ENCODE measurements around the gene MYH16.

The MYH16 gene

GRCh38 chr7:99242682-99243081, 30.0 kb upstream of the MYH16 start:
- Histone ChIP-seq H3K36me3 (ENCODE audit: control insufficient read depth in 5 of 5, insufficient read depth in 5 of 5, low read length in 5 of 5) (no peaks in the 10 kb centered on the region), H3K27ac (ENCODE audit: low read depth, low read length) (no peak overlapping the region), H3K4me1 (ENCODE audit: control insufficient read depth in 5 of 5, insufficient read depth in 5 of 5, low read length in 5 of 5) (no peaks in the 10 kb centered on the region), H3K4me3 (ENCODE audit: low read depth in 1 of 5, low read length in 5 of 5) (no peak overlapping the region), H3K9ac (ENCODE audit: low read length in 5 of 5) (no peak overlapping the region), H3K27me3 (ENCODE audit: control insufficient read depth in 5 of 5, insufficient read depth in 4 of 5, low read length in 5 of 5) (peaks cover 0 to 6% (median 6%) of the 10 kb centered on the region in 5 donors), H3K9me3 (ENCODE audit: control insufficient read depth in 5 of 5, low read length in 5 of 5) (peaks cover 0 to 4% (median 0%) of the 10 kb centered on the region in 5 donors)

- H3K36me3 ChIP-seq (ENCODE audit: control insufficient read depth in 5 of 5, insufficient read depth in 5 of 5, low read length in 5 of 5): no peaks in the 10 kb centered on the region
- peaks cover 0 to 6% (median 4%) of the 10 kb centered on the region in 5 donors for H3K27me3 ChIP-seq (ENCODE audit: control insufficient read depth in 5 of 5, insufficient read depth in 4 of 5, low read length in 5 of 5)
- no peaks in the 10 kb centered on the region for H3K9me3 ChIP-seq (ENCODE audit: control insufficient read depth in 5 of 5, low read length in 5 of 5)
- no peak overlapping the region for H3K27ac ChIP-seq (ENCODE audit: low read depth, low read length)
- H3K4me3 ChIP-seq (ENCODE audit: low read depth in 1 of 5, low read length in 5 of 5): no peak overlapping the region
- no peak overlapping the region for H3K9ac ChIP-seq (ENCODE audit: low read length in 5 of 5)
- peaks cover 0 to 6% (median 3%) of the 10 kb centered on the region in 5 donors for H3K4me1 ChIP-seq (ENCODE audit: control insufficient read depth in 5 of 5, insufficient read depth in 5 of 5, low read length in 5 of 5)
These were observed 28.8 kb upstream of the MYH16 start for GRCh38 chr7:99243751-99244337.

GRCh38 chr7:99244939-99245338, 27.7 kb upstream of the MYH16 start:
- no peak overlapping the region for H3K27ac ChIP-seq (ENCODE audit: low read depth, low read length)
- H3K9me3 ChIP-seq (ENCODE audit: control insufficient read depth in 5 of 5, low read length in 5 of 5): no peaks in the 10 kb centered on the region
- H3K9ac ChIP-seq (ENCODE audit: low read length in 5 of 5): no peak overlapping the region
- peaks cover 0 to 2% (median 0%) of the 10 kb centered on the region in 5 donors for H3K27me3 ChIP-seq (ENCODE audit: control insufficient read depth in 5 of 5, insufficient read depth in 4 of 5, low read length in 5 of 5)
- peaks cover 0 to 6% (median 3%) of the 10 kb centered on the region in 5 donors for H3K4me1 ChIP-seq (ENCODE audit: control insufficient read depth in 5 of 5, insufficient read depth in 5 of 5, low read length in 5 of 5)
- no peak overlapping the region for H3K4me3 ChIP-seq (ENCODE audit: low read depth in 1 of 5, low read length in 5 of 5)
- H3K36me3 ChIP-seq (ENCODE audit: control insufficient read depth in 5 of 5, insufficient read depth in 5 of 5, low read length in 5 of 5): no peaks in the 10 kb centered on the region

DNA sequence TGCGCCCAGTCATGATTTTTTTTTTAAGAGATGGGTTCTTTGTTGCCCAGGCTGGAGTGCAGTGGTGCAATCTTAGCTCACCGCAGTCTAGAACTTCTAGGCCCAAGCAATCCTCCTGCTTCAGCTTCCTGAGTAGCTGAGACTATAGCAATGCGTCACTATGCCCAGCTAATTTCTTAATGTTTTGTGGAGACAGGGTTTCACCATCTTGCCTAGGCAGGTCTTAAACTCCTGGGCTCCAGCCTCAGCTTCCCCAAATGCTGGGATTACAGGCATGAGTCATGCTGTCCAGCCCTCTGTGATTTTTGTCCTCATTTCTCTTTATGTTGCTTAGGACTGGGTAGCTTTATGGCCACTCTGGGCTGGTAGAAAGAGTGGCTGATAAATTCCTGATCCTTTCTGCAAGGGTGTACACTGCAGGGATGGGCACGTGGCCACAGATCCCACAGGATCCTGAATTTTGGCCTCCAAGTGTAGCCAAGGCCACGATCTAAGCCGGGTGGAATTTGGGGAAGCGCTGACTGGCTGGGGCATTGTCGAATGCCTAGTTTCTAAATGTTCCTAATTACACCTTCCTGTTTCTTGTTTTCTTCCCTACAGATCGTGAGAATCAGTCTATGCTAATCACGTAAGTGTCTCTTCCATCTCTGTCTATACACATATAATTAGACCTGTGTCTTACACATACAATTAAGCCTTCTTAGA, 24.1 kb upstream of the MYH16 start:
- peaks cover 0 to 5% (median 0%) of the 10 kb centered on the region in 5 donors for H3K27me3 ChIP-seq (ENCODE audit: control insufficient read depth in 5 of 5, insufficient read depth in 4 of 5, low read length in 5 of 5)
- no peaks in the 10 kb centered on the region for H3K36me3 ChIP-seq (ENCODE audit: control insufficient read depth in 5 of 5, insufficient read depth in 5 of 5, low read length in 5 of 5)
- H3K9ac ChIP-seq (ENCODE audit: low read length in 5 of 5): no peak overlapping the region
- peaks cover 0 to 16% (median 9%) of the 10 kb centered on the region in 5 donors for H3K4me1 ChIP-seq (ENCODE audit: control insufficient read depth in 5 of 5, insufficient read depth in 5 of 5, low read length in 5 of 5)
- no peak overlapping the region for H3K4me3 ChIP-seq (ENCODE audit: low read depth in 1 of 5, low read length in 5 of 5)
- no peaks in the 10 kb centered on the region for H3K9me3 ChIP-seq (ENCODE audit: control insufficient read depth in 5 of 5, low read length in 5 of 5)
- H3K27ac ChIP-seq (ENCODE audit: low read depth, low read length): no peak overlapping the region

DNA sequence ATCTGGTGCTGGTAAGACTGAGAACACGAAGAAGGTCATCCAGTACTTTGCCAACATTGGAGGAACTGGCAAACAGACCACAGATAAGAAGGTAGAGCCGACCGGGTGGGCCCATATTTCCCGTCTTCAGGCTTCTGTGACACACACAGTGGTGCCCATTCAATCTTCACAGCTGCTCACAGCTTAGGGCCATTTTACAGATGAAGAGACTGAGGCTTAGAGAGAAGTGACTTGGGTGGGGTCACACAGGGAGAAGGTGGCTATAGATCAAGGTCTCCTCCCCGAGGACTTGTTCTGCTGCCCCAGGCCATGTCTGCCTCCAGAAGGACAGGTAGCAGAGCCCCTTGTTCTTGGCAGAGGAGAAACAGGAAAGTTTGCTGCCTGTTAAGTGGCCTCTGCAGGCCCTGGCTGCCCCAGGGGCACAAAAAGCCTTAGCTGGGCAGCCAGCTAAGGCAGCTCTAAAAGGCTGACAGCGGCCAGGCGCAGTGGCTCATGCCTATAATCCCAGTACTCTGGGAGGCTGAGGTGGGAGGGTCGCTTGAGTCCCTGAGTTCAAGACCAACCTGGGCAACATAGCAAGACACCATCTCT, 22.6 kb upstream of the MYH16 start:
- Histone ChIP-seq H3K27me3 (ENCODE audit: control insufficient read depth in 5 of 5, insufficient read depth in 4 of 5, low read length in 5 of 5) (peaks cover 0 to 5% (median 0%) of the 10 kb centered on the region in 5 donors), H3K4me3 (ENCODE audit: low read depth in 1 of 5, low read length in 5 of 5) (no peak overlapping the region), H3K27ac (ENCODE audit: low read depth, low read length) (no peak overlapping the region), H3K9ac (ENCODE audit: low read length in 5 of 5) (no peak overlapping the region), H3K36me3 (ENCODE audit: control insufficient read depth in 5 of 5, insufficient read depth in 5 of 5, low read length in 5 of 5) (no peaks in the 10 kb centered on the region), H3K9me3 (ENCODE audit: control insufficient read depth in 5 of 5, low read length in 5 of 5) (no peaks in the 10 kb centered on the region), H3K4me1 (ENCODE audit: control insufficient read depth in 5 of 5, insufficient read depth in 5 of 5, low read length in 5 of 5) (peaks cover 0 to 17% (median 11%) of the 10 kb centered on the region in 5 donors)

GRCh38 chr7:99252166-99252895, 20.3 kb upstream of the MYH16 start:
- H3K4me1 ChIP-seq (ENCODE audit: control insufficient read depth in 5 of 5, insufficient read depth in 5 of 5, low read length in 5 of 5): peaks cover 2 to 25% (median 17%) of the 10 kb centered on the region in 5 donors
- peaks cover 0 to 5% (median 0%) of the 10 kb centered on the region in 5 donors for H3K27me3 ChIP-seq (ENCODE audit: control insufficient read depth in 5 of 5, insufficient read depth in 4 of 5, low read length in 5 of 5)
- no peak overlapping the region for H3K9ac ChIP-seq (ENCODE audit: low read length in 5 of 5)
- no peaks in the 10 kb centered on the region for H3K9me3 ChIP-seq (ENCODE audit: control insufficient read depth in 5 of 5, low read length in 5 of 5)
- H3K4me3 ChIP-seq (ENCODE audit: low read depth in 1 of 5, low read length in 5 of 5): no peak overlapping the region
- H3K27ac ChIP-seq (ENCODE audit: low read depth, low read length): no peak overlapping the region
- H3K36me3 ChIP-seq (ENCODE audit: control insufficient read depth in 5 of 5, insufficient read depth in 5 of 5, low read length in 5 of 5): no peaks in the 10 kb centered on the region

DNA sequence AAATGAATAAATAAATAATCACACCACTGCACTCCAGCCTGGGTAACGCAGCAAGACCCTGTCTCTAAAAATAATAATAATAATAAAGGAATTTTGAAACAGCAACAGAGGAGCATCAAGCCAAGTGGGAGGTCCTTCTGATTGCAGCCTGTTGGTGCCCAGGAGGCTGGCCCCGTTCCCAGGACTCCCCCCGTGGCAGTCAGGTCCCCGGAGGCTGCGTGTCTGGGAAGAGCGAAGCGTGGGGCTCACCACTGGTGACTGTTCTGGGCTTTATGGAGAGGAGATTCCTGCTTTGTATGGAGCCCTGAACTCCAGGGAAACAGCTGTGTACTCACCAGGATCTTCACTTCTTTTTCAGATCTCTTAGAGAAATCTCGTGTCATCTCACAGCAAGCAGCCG, 19.3 kb upstream of the MYH16 start:
- Histone ChIP-seq H3K9me3 (ENCODE audit: control insufficient read depth in 5 of 5, low read length in 5 of 5) (no peaks in the 10 kb centered on the region), H3K4me1 (ENCODE audit: control insufficient read depth in 5 of 5, insufficient read depth in 5 of 5, low read length in 5 of 5) (peaks cover 2 to 24% (median 17%) of the 10 kb centered on the region in 5 donors), H3K27me3 (ENCODE audit: control insufficient read depth in 5 of 5, insufficient read depth in 4 of 5, low read length in 5 of 5) (peaks cover 0 to 5% (median 0%) of the 10 kb centered on the region in 5 donors), H3K27ac (ENCODE audit: low read depth, low read length) (no peak overlapping the region), H3K4me3 (ENCODE audit: low read depth in 1 of 5, low read length in 5 of 5) (no peak overlapping the region), H3K9ac (ENCODE audit: low read length in 5 of 5) (no peak overlapping the region), H3K36me3 (ENCODE audit: control insufficient read depth in 5 of 5, insufficient read depth in 5 of 5, low read length in 5 of 5) (no peaks in the 10 kb centered on the region)

DNA sequence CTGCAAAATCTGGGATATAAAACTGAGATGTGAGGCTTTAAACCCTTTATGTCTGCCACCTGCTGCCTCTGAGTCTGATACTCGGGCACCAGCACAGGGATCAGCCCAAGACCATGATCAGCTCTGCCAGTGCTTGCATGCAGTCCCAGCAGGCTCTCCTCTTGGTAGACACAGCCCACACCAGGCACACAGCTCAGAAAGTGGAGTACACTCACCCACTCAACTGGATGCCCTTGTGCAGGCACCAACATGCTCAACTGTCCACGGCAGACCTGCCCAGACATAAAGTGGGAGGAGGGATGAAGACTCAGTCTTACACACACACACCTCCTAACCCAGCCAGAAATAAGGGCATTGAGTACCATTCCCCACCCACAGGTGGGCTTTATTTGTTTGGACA, 18.2 kb upstream of the MYH16 start:
- H3K27me3 ChIP-seq (ENCODE audit: control insufficient read depth in 5 of 5, insufficient read depth in 4 of 5, low read length in 5 of 5): peaks cover 0 to 5% (median 0%) of the 10 kb centered on the region in 5 donors
- H3K9me3 ChIP-seq (ENCODE audit: control insufficient read depth in 5 of 5, low read length in 5 of 5): no peaks in the 10 kb centered on the region
- H3K4me1 ChIP-seq (ENCODE audit: control insufficient read depth in 5 of 5, insufficient read depth in 5 of 5, low read length in 5 of 5): peaks cover 2 to 20% (median 12%) of the 10 kb centered on the region in 5 donors

GRCh38 chr7:99255463-99255862, 17.2 kb upstream of the MYH16 start:
- no peaks in the 10 kb centered on the region for H3K27me3 ChIP-seq (ENCODE audit: control insufficient read depth in 5 of 5, insufficient read depth in 4 of 5, low read length in 5 of 5)
- no peak overlapping the region for H3K9ac ChIP-seq (ENCODE audit: low read length in 5 of 5)
- H3K36me3 ChIP-seq (ENCODE audit: control insufficient read depth in 5 of 5, insufficient read depth in 5 of 5, low read length in 5 of 5): no peaks in the 10 kb centered on the region
- no peaks in the 10 kb centered on the region for H3K9me3 ChIP-seq (ENCODE audit: control insufficient read depth in 5 of 5, low read length in 5 of 5)
- peak overlapping the region in 1 of 5 donors; percentile 54 for H3K4me3 ChIP-seq (ENCODE audit: low read depth in 1 of 5, low read length in 5 of 5)
- no peak overlapping the region for H3K27ac ChIP-seq (ENCODE audit: low read depth, low read length)
- H3K4me1 ChIP-seq (ENCODE audit: control insufficient read depth in 5 of 5, insufficient read depth in 5 of 5, low read length in 5 of 5): peaks cover 2 to 17% (median 12%) of the 10 kb centered on the region in 5 donors

More for the DNA sequence above, 18.2 kb upstream of the MYH16 start:
- Histone ChIP-seq H3K9ac (ENCODE audit: low read length in 5 of 5) (no peak overlapping the region), H3K36me3 (ENCODE audit: control insufficient read depth in 5 of 5, insufficient read depth in 5 of 5, low read length in 5 of 5) (no peaks in the 10 kb centered on the region), H3K4me3 (ENCODE audit: low read depth in 1 of 5, low read length in 5 of 5) (no peak overlapping the region), H3K27ac (ENCODE audit: low read depth, low read length) (no peak overlapping the region)
